ENCODE results near the gene ANKRD28. TPM values are rescaled to one million over a fixed set of nuclear protein-coding genes. Genes with fewer than 3 reads are reported as not detected.

The ANKRD28 gene
- total and polyA plus RNA-seq, 2 donors from 2014 or later, result 9.8 to 72.4 TPM

DNA sequence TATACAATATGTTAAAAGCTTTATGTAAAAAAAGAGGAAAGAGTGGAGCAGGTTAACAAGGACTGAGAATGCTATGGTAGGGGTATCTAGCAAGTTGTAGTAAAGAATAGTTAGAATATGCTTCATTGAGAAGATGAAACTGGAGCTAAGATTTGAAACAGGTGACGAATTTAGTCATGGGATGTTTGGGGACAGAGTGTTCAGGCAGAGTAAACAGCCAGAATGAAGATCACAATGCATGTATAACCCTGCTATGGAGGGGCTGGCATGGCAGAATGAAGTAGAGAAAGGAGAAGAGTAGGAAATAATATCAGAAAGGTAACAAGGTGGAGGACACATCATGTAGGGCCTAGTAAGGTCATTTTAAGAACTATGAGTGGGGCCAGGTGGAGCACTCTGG, 124.2 kb downstream of the ANKRD28 start:
- TF ChIP-seq CTCF (IDR thresholded peaks at IDR 0.05; ENCODE audit: borderline replicate concordance, extremely low read depth, insufficient read depth), result no peak
- Histone ChIP-seq H3K9ac (ENCODE audit: low read length in 3 of 3) (no peak overlapping the region), H3K27ac (ENCODE audit: low read depth in 2 of 2, low read length in 2 of 2) (no peak overlapping the region), H3K4me3 (ENCODE audit: low read length in 3 of 3) (no peak overlapping the region), H3K27me3 (ENCODE audit: control insufficient read depth, insufficient read depth, low read length) (no peaks in the 10 kb centered on the region), H3K36me3 (ENCODE audit: control insufficient read depth in 2 of 3, insufficient read depth in 3 of 3, low read length in 3 of 3) (peaks cover 3 to 24% (median 21%) of the 10 kb centered on the region in 3 donors), H3K4me1 (ENCODE audit: control insufficient read depth in 2 of 3, insufficient read depth in 2 of 3, low read depth in 1 of 3, low read length in 3 of 3) (no peaks in the 10 kb centered on the region), H3K9me3 (ENCODE audit: control insufficient read depth in 2 of 3, insufficient read depth in 1 of 3, low read length in 3 of 3) (no peaks in the 10 kb centered on the region)
- DNase-seq, result no peak
- intact Hi-C loops (cut with DNase I), result no loop called here
- no peak for FAIRE-seq

DNA sequence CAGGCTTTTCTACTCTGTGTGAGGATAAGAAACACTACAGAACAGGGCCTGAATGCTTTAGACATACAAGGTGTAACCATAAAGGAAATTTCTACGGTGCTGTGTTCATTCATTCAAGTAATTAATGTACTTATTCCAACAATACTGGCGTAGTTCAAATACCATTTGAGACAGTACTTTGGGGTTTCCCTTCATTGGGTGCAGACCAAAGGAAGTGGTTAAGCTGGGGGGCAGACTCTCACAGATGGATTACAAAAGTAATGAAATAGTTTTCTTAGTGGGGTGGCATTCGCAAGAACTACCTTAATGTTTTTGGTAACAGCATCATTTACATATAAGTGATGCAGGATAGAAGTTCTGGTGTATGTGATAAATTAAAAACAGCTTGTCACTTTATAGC, 130.3 kb downstream of the ANKRD28 start:
- Histone ChIP-seq H3K4me1 (ENCODE audit: control insufficient read depth in 2 of 3, insufficient read depth in 2 of 3, low read depth in 1 of 3, low read length in 3 of 3) (no peaks in the 10 kb centered on the region), H3K4me3 (ENCODE audit: low read length in 3 of 3) (no peak overlapping the region), H3K27me3 (ENCODE audit: control insufficient read depth, insufficient read depth, low read length) (no peaks in the 10 kb centered on the region), H3K9me3 (ENCODE audit: control insufficient read depth in 2 of 3, insufficient read depth in 1 of 3, low read length in 3 of 3) (no peaks in the 10 kb centered on the region), H3K9ac (ENCODE audit: low read length in 3 of 3) (no peak overlapping the region), H3K36me3 (ENCODE audit: control insufficient read depth in 2 of 3, insufficient read depth in 3 of 3, low read length in 3 of 3) (peaks cover 0 to 11% (median 8%) of the 10 kb centered on the region in 3 donors), H3K27ac (ENCODE audit: low read depth in 2 of 2, low read length in 2 of 2) (no peak overlapping the region)
- TF ChIP-seq CTCF (IDR thresholded peaks at IDR 0.05; ENCODE audit: borderline replicate concordance, extremely low read depth, insufficient read depth), result no peak
- no peak for FAIRE-seq
- intact Hi-C loops (cut with DNase I), result no loop called here
- no peak for DNase-seq

DNA sequence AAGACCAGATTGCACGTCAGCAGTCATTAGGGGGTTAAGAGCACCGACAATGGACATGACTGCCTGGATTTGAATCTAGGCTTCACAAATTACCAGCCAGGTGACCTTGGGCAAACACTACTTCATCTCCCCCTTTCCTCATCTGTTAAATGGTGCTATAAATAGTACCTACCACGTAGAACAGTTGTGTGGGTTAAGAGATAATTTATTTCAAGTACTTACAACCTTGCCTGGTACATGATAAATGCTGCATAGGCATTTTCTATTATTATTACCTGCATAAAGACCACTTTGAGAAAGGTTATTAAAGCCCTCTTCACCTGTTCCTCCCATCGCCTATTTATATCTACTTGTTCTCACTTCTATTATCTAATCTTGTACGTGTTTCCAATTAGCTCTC, 131.5 kb downstream of the ANKRD28 start:
- no peak for TF ChIP-seq CTCF (IDR thresholded peaks at IDR 0.05; ENCODE audit: borderline replicate concordance, extremely low read depth, insufficient read depth)
- no peak overlapping the region for H3K4me3 ChIP-seq (ENCODE audit: low read length in 3 of 3)
- peaks cover 0 to 11% (median 8%) of the 10 kb centered on the region in 3 donors for H3K36me3 ChIP-seq (ENCODE audit: control insufficient read depth in 2 of 3, insufficient read depth in 3 of 3, low read length in 3 of 3)
- H3K9ac ChIP-seq (ENCODE audit: low read length in 3 of 3), result no peak overlapping the region
- no peaks in the 10 kb centered on the region for H3K9me3 ChIP-seq (ENCODE audit: control insufficient read depth in 2 of 3, insufficient read depth in 1 of 3, low read length in 3 of 3)
- no peaks in the 10 kb centered on the region for H3K27me3 ChIP-seq (ENCODE audit: control insufficient read depth, insufficient read depth, low read length)
- H3K27ac ChIP-seq (ENCODE audit: low read depth in 2 of 2, low read length in 2 of 2), result no peak overlapping the region
- intact Hi-C loops (cut with DNase I), result no loop called here
- FAIRE-seq (no peak), DNase-seq (no peak)
- no peaks in the 10 kb centered on the region for H3K4me1 ChIP-seq (ENCODE audit: control insufficient read depth in 2 of 3, insufficient read depth in 2 of 3, low read depth in 1 of 3, low read length in 3 of 3)

DNA sequence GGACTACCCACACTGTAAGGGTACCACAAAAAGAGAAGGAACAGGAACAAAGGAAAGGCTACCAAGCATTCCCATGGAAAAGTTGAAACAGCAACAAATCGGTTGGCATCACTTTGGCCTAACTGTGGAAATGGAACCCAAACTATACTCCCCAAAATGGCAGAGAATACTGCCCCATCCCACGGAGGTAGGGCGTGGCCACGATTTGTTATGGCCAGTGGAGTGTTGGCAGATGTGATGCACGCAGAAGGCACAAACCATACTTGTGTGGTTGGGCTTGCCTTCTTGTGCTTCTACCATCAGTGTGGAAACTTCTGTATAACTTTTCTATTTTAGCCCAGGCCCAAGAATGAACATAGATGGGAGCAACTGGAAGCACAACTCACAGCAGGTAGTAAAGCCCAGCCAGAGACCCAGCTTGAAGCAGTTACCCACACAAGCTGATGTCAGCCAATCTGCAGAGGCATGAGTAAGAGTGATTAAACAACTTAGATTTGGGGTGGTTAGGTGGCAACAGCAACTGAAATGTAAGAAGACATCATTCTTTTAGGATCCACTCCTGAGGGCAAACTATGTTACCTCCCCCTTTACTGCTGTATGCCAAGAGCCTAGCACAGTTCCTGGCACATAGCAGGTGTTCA, 132.1 kb downstream of the ANKRD28 start:
- no peak overlapping the region for H3K27ac ChIP-seq (ENCODE audit: low read depth in 2 of 2, low read length in 2 of 2)
- DNase-seq, result no peak
- no peak overlapping the region for H3K9ac ChIP-seq (ENCODE audit: low read length in 3 of 3)
- H3K9me3 ChIP-seq (ENCODE audit: control insufficient read depth in 2 of 3, insufficient read depth in 1 of 3, low read length in 3 of 3), result no peaks in the 10 kb centered on the region
- H3K4me1 ChIP-seq (ENCODE audit: control insufficient read depth in 2 of 3, insufficient read depth in 2 of 3, low read depth in 1 of 3, low read length in 3 of 3), result no peaks in the 10 kb centered on the region
- H3K4me3 ChIP-seq (ENCODE audit: low read length in 3 of 3), result no peak overlapping the region
- FAIRE-seq, result no peak
- peaks cover 0 to 11% (median 8%) of the 10 kb centered on the region in 3 donors for H3K36me3 ChIP-seq (ENCODE audit: control insufficient read depth in 2 of 3, insufficient read depth in 3 of 3, low read length in 3 of 3)
- H3K27me3 ChIP-seq (ENCODE audit: control insufficient read depth, insufficient read depth, low read length), result no peaks in the 10 kb centered on the region
- TF ChIP-seq CTCF (IDR thresholded peaks at IDR 0.05; ENCODE audit: borderline replicate concordance, extremely low read depth, insufficient read depth), result no peak
- intact Hi-C loops (cut with DNase I), result no loop called here

Data from kidney (tissue), 14 donors.